HEK293 (cell line): ENCODE measurements around the gene NFKBIB.

Experiments used
- CTCF ChIA-PET: fragments of 350-600 bp; formaldehyde crosslinking; extraction: SDS; loops from one replicate; lab custom pipeline; 2021; ENCODE audit warnings: antibody characterized with exemption; lab: Yijun Ruan, JAX
- POLR2A ChIA-PET: fragments of 300-600 bp; formaldehyde crosslinking; extraction: SDS; loops from one replicate; lab custom pipeline; 2020; ENCODE audit warnings: antibody characterized with exemption, inconsistent platforms; lab: Yijun Ruan, JAX
- H3K27ac ChIP-seq: fragments of 200-500 bp; sonication (Bioruptor generic); 2 replicates; pipeline ENCODE4 v1.5.1; 2014; ENCODE audit warnings: low read depth, low read length, control low read depth, inconsistent platforms; ENCODE audit errors: extremely low read depth
- H3K36me3 ChIP-seq, 2 experiments: fragments of 200-500 bp in 1 of 2; sonication (Bioruptor generic) in 1 of 2; 1 replicate in 1 of 2; 2 replicates in 1 of 2; pipeline ENCODE4 v1.5.1; 2014 to 2017; ENCODE audit warnings: inconsistent platforms in 2 of 2, low read length in 2 of 2; ENCODE audit not compliant: control insufficient read depth in 2 of 2, insufficient read depth in 1 of 2
- H3K4me1 ChIP-seq: fragments of 200-500 bp; sonication (Bioruptor generic); 2 replicates; pipeline ENCODE4 v1.5.1; 2014; ENCODE audit warnings: mild to moderate bottlenecking, low read length, inconsistent platforms; ENCODE audit not compliant: control insufficient read depth, insufficient read depth
- H3K4me3 ChIP-seq: 2 replicates; pipeline ENCODE4 v1.5.1; 2011; ENCODE audit warnings: low read depth, mild to moderate bottlenecking, control low read depth, low read length, moderate library complexity
- H3K9me3 ChIP-seq: fragments of 200-500 bp; sonication (Bioruptor generic); 2 replicates; pipeline ENCODE4 v1.5.1; 2014; ENCODE audit warnings: low read depth, low read length, inconsistent platforms; ENCODE audit not compliant: control insufficient read depth, insufficient read depth
- BCL6B ChIP-seq: fragments of 450-650 bp; formaldehyde crosslinking; IDR thresholded peaks from 2 replicates; pipeline ENCODE4 v1.5.1; 2017; ENCODE audit warnings: missing biosample characterization, missing genetic modification characterization
- CTCF ChIP-seq: fragments of 450-650 bp; formaldehyde crosslinking; IDR thresholded peaks from 2 replicates; pipeline ENCODE4 v1.5.1; 2016; ENCODE audit warnings: missing biosample characterization, missing genetic modification characterization
- EGR2 ChIP-seq: fragments of 450-650 bp; formaldehyde crosslinking; IDR thresholded peaks from 2 replicates; pipeline ENCODE4 v1.5.1; 2016; ENCODE audit warnings: low read depth, missing biosample characterization, missing genetic modification characterization
- GLI4 ChIP-seq: fragments of 450-650 bp; formaldehyde crosslinking; IDR thresholded peaks from 2 replicates; pipeline ENCODE4 v1.5.1; 2016; ENCODE audit warnings: missing biosample characterization, missing genetic modification characterization
- KLF8 ChIP-seq: fragments of 450-650 bp; formaldehyde crosslinking; IDR thresholded peaks from 2 replicates; pipeline ENCODE4 v1.5.1; 2016; ENCODE audit warnings: missing biosample characterization, missing genetic modification characterization
- MZF1 ChIP-seq: fragments of 450-650 bp; formaldehyde crosslinking; IDR thresholded peaks from 2 replicates; pipeline ENCODE4 v1.5.1; 2017; ENCODE audit warnings: missing biosample characterization, missing genetic modification characterization, borderline replicate concordance
- OVOL3 ChIP-seq: fragments of 450-650 bp; formaldehyde crosslinking; IDR thresholded peaks from 2 replicates; pipeline ENCODE4 v1.5.1; 2016; ENCODE audit warnings: missing biosample characterization, missing genetic modification characterization
- PATZ1 ChIP-seq: fragments of 450-650 bp; formaldehyde crosslinking; IDR thresholded peaks from 2 replicates; pipeline ENCODE4 v1.5.1; 2016; ENCODE audit warnings: missing biosample characterization, missing genetic modification characterization
- PRDM1 ChIP-seq: fragments of 450-650 bp; formaldehyde crosslinking; IDR thresholded peaks from 2 replicates; pipeline ENCODE4; 2016; ENCODE audit warnings: missing biosample characterization, missing genetic modification characterization
- ZBTB17 ChIP-seq: fragments of 450-650 bp; formaldehyde crosslinking; IDR thresholded peaks from 2 replicates; pipeline ENCODE4 v1.5.1; 2016; ENCODE audit warnings: missing biosample characterization, missing genetic modification characterization
- ZFHX2 ChIP-seq: fragments of 450-650 bp; formaldehyde crosslinking; conservative IDR thresholded peaks from 2 replicates; pipeline ENCODE4 v1.5.1; 2016; ENCODE audit warnings: missing biosample characterization, missing genetic modification characterization
- ZNF121 ChIP-seq: fragments of 450-650 bp; formaldehyde crosslinking; IDR thresholded peaks from 2 replicates; pipeline ENCODE4 v1.5.1; 2016; ENCODE audit warnings: missing biosample characterization, missing genetic modification characterization
- ZNF274 ChIP-seq, 2 experiments: fragments of 200-500 bp in 1 of 2; fragments of 450-650 bp in 1 of 2; sonication (Bioruptor generic) in 1 of 2; formaldehyde crosslinking in 1 of 2; IDR thresholded peaks; 2 replicates each; pipeline versions ENCODE4 v1.5.1 to v1.6.1; 2014 to 2016; ENCODE audit warnings: borderline replicate concordance in 1 of 2, inconsistent platforms in 1 of 2, low read length in 1 of 2, missing biosample characterization in 1 of 2, missing genetic modification characterization in 1 of 2
- ZNF600 ChIP-seq: fragments of 450-650 bp; formaldehyde crosslinking; IDR thresholded peaks from 2 replicates; pipeline ENCODE4 v1.5.1; 2016; ENCODE audit warnings: missing biosample characterization, missing genetic modification characterization
- ZNF624 ChIP-seq: fragments of 450-650 bp; formaldehyde crosslinking; IDR thresholded peaks from 2 replicates; pipeline ENCODE4 v1.5.1; 2017; ENCODE audit warnings: missing biosample characterization, missing genetic modification characterization
- ZNF654 ChIP-seq: fragments of 450-650 bp; formaldehyde crosslinking; IDR thresholded peaks from 2 replicates; pipeline ENCODE4 v1.5.1; 2016; ENCODE audit warnings: low read depth, missing biosample characterization, missing genetic modification characterization
- ZNF76 ChIP-seq: fragments of 450-650 bp; formaldehyde crosslinking; IDR thresholded peaks from 2 replicates; pipeline ENCODE4; 2016; ENCODE audit warnings: low read depth, missing biosample characterization, missing genetic modification characterization, borderline replicate concordance
- ZNF843 ChIP-seq: fragments of 450-650 bp; formaldehyde crosslinking; IDR thresholded peaks from 2 replicates; pipeline ENCODE4 v1.5.1; 2016; ENCODE audit warnings: missing biosample characterization, missing genetic modification characterization
- ZSCAN16 ChIP-seq: fragments of 450-650 bp; formaldehyde crosslinking; IDR thresholded peaks from 2 replicates; pipeline ENCODE4 v1.5.1; 2016; ENCODE audit warnings: missing biosample characterization, missing genetic modification characterization

The NFKBIB gene

GRCh38 chr19:38949580-38950367 is 50.0 kb downstream of the NFKBIB start (continued):
- TF ChIP-seq ZSCAN16 (tag by site-specific recombination) = no peak

GRCh38 chr19:38951187-38951586 is 51.4 kb downstream of the NFKBIB start:
- POLR2A ChIA-PET = no interaction called here
- H3K9me3 ChIP-seq = no peaks in the 10 kb centered on the region
- TF ChIP-seq ZNF624 (tag by site-specific recombination) = no peak
- TF ChIP-seq ZNF121 = peak; percentile 97
- H3K27ac ChIP-seq = no peak overlapping the region
- CTCF ChIA-PET = interaction anchor here (0.6 to 0.8 kb wide), 5 partner anchors 11 to 262 kb away, joined by 3 to 4 read pairs (median 3); partner anchors contain the start of gene MRPS12
- H3K36me3 ChIP-seq = peaks cover 39 to 71% of the 10 kb centered on the region in 2 experiments
- no peaks in the 10 kb centered on the region for H3K4me1 ChIP-seq
- H3K4me3 ChIP-seq = no peak overlapping the region

- peaks cover 27 to 70% of the 10 kb centered on the region in 2 experiments for H3K36me3 ChIP-seq
- CTCF ChIA-PET = interaction anchor here (0.5 to 2.1 kb wide), 7 partner anchors 9 to 473 kb away, joined by 3 to 8 read pairs (median 4); partner anchors contain the start of genes MRPS12 and SARS2
- H3K27ac ChIP-seq = no peak overlapping the region
- no peaks in the 10 kb centered on the region for H3K9me3 ChIP-seq
- TF ChIP-seq ZNF274 (IDR thresholded peaks at IDR 0.05; ENCODE audit: low read length) = no peak
- peak; percentile 40; the same call in 1 of the 2 replicates for TF ChIP-seq ZNF274 (tag by site-specific recombination; IDR thresholded peaks at IDR 0.05; ENCODE audit: borderline replicate concordance)
- TF ChIP-seq GLI4 = no peak
- TF ChIP-seq ZBTB17 (tag by site-specific recombination) = peak; percentile 33; the same call in 1 of the 2 replicates
- TF ChIP-seq OVOL3 (tag by site-specific recombination) = no peak
- peak; percentile 81 for TF ChIP-seq PRDM1 (tag by site-specific recombination)
- TF ChIP-seq KLF8 (tag by site-specific recombination) = peak; percentile 36; the same call in 1 of the 2 replicates
- TF ChIP-seq CTCF (tag by site-specific recombination) = peak; percentile 94
- TF ChIP-seq ZFHX2 = peak; percentile 87
- TF ChIP-seq ZNF843 (tag by site-specific recombination) = no peak
- TF ChIP-seq ZNF600 (tag by site-specific recombination) = 0 out of 2 replicates have a peak, but pooled peaks have one; percentile 17
- peak; percentile 97 for TF ChIP-seq ZNF654 (tag by site-specific recombination)
- TF ChIP-seq MZF1 = no peak
- 0 out of 2 replicates have a peak, but pooled peaks have one; percentile 6 for TF ChIP-seq ZNF76 (tag by site-specific recombination)
- TF ChIP-seq PATZ1 (tag by site-specific recombination) = peak; percentile 42; the same call in 1 of the 2 replicates
- peak; percentile 14; the same call in 1 of the 2 replicates for TF ChIP-seq BCL6B (tag by site-specific recombination)
- TF ChIP-seq EGR2 (tag by site-specific recombination) = peak; percentile 99
- no peaks in the 10 kb centered on the region for H3K4me1 ChIP-seq
- no peak overlapping the region for H3K4me3 ChIP-seq
- POLR2A ChIA-PET = interaction anchor here (0.9 kb wide), 1 partner anchor 12 kb away, joined by 3 read pairs; no protein-coding TSS in a partner anchor
Observed at GRCh38 chr19:38952395-38953165, 52.8 kb downstream of the NFKBIB start.
